WTC11 (cell line): ENCODE results near the gene OR8K3. TPM values are rescaled to one million over a fixed set of nuclear protein-coding genes. Genes with fewer than 3 reads are reported as not detected.

Experiments
- ATAC-seq: fragments of 200-7000 bp; cut with Tn5 transposase; 2 replicates; pipeline ENCODE4 v1.10.0; 2021; ENCODE audit warnings: mild to moderate bottlenecking, moderate library complexity
- CTCF ChIA-PET: fragments of 300-600 bp; sonication (Branson Sonifier 250); formaldehyde crosslinking; loops from one replicate; lab custom pipeline; 2021; ENCODE audit warnings: antibody characterized with exemption; lab: Charles Lee
- POLR2A ChIA-PET: fragments of 350-600 bp; sonication (Branson Sonifier 250); formaldehyde crosslinking; loops from one replicate; lab custom pipeline; 2021; ENCODE audit warnings: antibody characterized with exemption; lab: Charles Lee
- DNase-seq: peaks from one replicate; pipeline ENCODE4 v3.0.0; 2021; ENCODE audit warnings: low spot score
- H3K27ac Mint-ChIP-seq: 2 replicates; pipeline ENCODE4 v1.8.0; 2021; ENCODE audit warnings: mixed read lengths
- H3K27me3 Mint-ChIP-seq: 2 replicates; pipeline ENCODE4 v1.8.0; 2021; ENCODE audit warnings: low read depth, mild to moderate bottlenecking, moderate library complexity, mixed read lengths
- H3K36me3 Mint-ChIP-seq: 2 replicates; pipeline ENCODE4 v1.8.0; 2021; ENCODE audit warnings: mixed read lengths
- H3K4me1 Mint-ChIP-seq: 2 replicates; pipeline ENCODE4 v1.8.0; 2022; ENCODE audit warnings: mixed read lengths
- H3K4me3 Mint-ChIP-seq: 2 replicates; pipeline ENCODE4 v1.8.0; 2021; ENCODE audit warnings: mild to moderate bottlenecking, moderate library complexity, mixed read lengths
- H3K9me3 Mint-ChIP-seq: 2 replicates; pipeline ENCODE4 v1.8.0; 2021; ENCODE audit warnings: mixed read lengths
- CBFB ChIP-seq: sonication (generic); formaldehyde crosslinking; IDR thresholded peaks from 2 replicates; pipeline ENCODE4 v1.8.1; 2022; ENCODE audit warnings: mild to moderate bottlenecking, low read depth, missing genetic modification reagents
- ETV6 ChIP-seq: sonication (generic); formaldehyde crosslinking; IDR thresholded peaks from 2 replicates; pipeline ENCODE4 v1.8.1; 2022; ENCODE audit warnings: mild to moderate bottlenecking, missing genetic modification reagents
- FOXK1 ChIP-seq: sonication (generic); formaldehyde crosslinking; IDR thresholded peaks from 2 replicates; pipeline ENCODE4 v1.8.0; 2022; ENCODE audit warnings: mild to moderate bottlenecking, moderate library complexity, missing genetic modification reagents
- FOXP1 ChIP-seq: sonication (generic); formaldehyde crosslinking; IDR thresholded peaks from 2 replicates; pipeline ENCODE4 v1.8.0; 2022; ENCODE audit warnings: missing genetic modification reagents, mild to moderate bottlenecking, moderate library complexity, borderline replicate concordance
- GTF2I ChIP-seq: fragments of 250-450 bp; sonication (Bioruptor Pico); conservative IDR thresholded peaks from 2 replicates; pipeline ENCODE4 v1.4.0; 2021; ENCODE audit warnings: mild to moderate bottlenecking
- HMGA2 ChIP-seq: fragments of 250-450 bp; sonication (Bioruptor Pico); IDR thresholded peaks from 2 replicates; pipeline ENCODE4 v1.4.0; 2021; ENCODE audit warnings: mild to moderate bottlenecking, moderate library complexity
- KAT7 ChIP-seq: sonication (generic); formaldehyde crosslinking; IDR thresholded peaks from 2 replicates; pipeline ENCODE4 v1.8.1; 2023; ENCODE audit warnings: missing genetic modification reagents, mild to moderate bottlenecking, borderline replicate concordance
- NFE2L1 ChIP-seq: sonication (generic); formaldehyde crosslinking; IDR thresholded peaks from 2 replicates; pipeline ENCODE4 v1.8.1; 2023; ENCODE audit warnings: missing genetic modification reagents
- NFYB ChIP-seq: sonication (generic); formaldehyde crosslinking; conservative IDR thresholded peaks from 2 replicates; pipeline ENCODE4 v1.8.0; 2022; ENCODE audit warnings: low read depth, missing genetic modification reagents
- NR1H2 ChIP-seq: sonication (generic); formaldehyde crosslinking; IDR thresholded peaks from 2 replicates; pipeline ENCODE4 v1.9.0; 2021; ENCODE audit warnings: mild to moderate bottlenecking, moderate library complexity, missing genetic modification reagents
- NR2C2 ChIP-seq: sonication (generic); formaldehyde crosslinking; IDR thresholded peaks from 2 replicates; pipeline ENCODE4 v1.8.0; 2022; ENCODE audit warnings: mild to moderate bottlenecking, missing genetic modification reagents
- OVOL2 ChIP-seq: fragments of 250-450 bp; sonication (Bioruptor Pico); IDR thresholded peaks from 2 replicates; pipeline ENCODE4 v1.9.0; 2021; ENCODE audit warnings: mild to moderate bottlenecking, borderline replicate concordance
- PRRX2 ChIP-seq: fragments of 250-450 bp; sonication (Bioruptor Pico); IDR thresholded peaks from 2 replicates; pipeline ENCODE4 v1.8.0; 2021; ENCODE audit warnings: mild to moderate bottlenecking
- RORB ChIP-seq: fragments of 250-450 bp; sonication (Bioruptor Pico); IDR thresholded peaks from 2 replicates; pipeline ENCODE4 v1.9.0; 2021; ENCODE audit warnings: mild to moderate bottlenecking
- SOX15 ChIP-seq: fragments of 250-450 bp; sonication (Bioruptor Pico); IDR thresholded peaks from 2 replicates; pipeline ENCODE4 v1.9.0; 2021; ENCODE audit warnings: mild to moderate bottlenecking
- TEAD1 ChIP-seq: sonication (generic); formaldehyde crosslinking; IDR thresholded peaks from 2 replicates; pipeline ENCODE4 v1.8.0; 2022; ENCODE audit warnings: mild to moderate bottlenecking, missing genetic modification reagents
- TEAD4 ChIP-seq: sonication (generic); formaldehyde crosslinking; IDR thresholded peaks from 2 replicates; pipeline ENCODE4 v1.8.0; 2022; ENCODE audit warnings: mild to moderate bottlenecking, missing genetic modification reagents
- ZNF232 ChIP-seq: sonication (generic); formaldehyde crosslinking; IDR thresholded peaks from 2 replicates; pipeline ENCODE4 v1.8.0; 2022; ENCODE audit warnings: mild to moderate bottlenecking, missing genetic modification reagents
- total RNA-seq: library from RNA; stranded (reverse); gene quantifications from 3 replicates; pipeline ENCODE4 v1.2.3, GENCODE V29; 2021
- TF ChIP-seq, protein P1 (sequence below): sonication (generic); formaldehyde crosslinking; IDR thresholded peaks from 2 replicates; pipeline ENCODE4 v1.8.0; 2022; ENCODE audit warnings: mild to moderate bottlenecking, missing genetic modification reagents
- TF ChIP-seq, protein P2 (sequence below): fragments of 250-450 bp; sonication (Bioruptor Pico); IDR thresholded peaks from 2 replicates; pipeline ENCODE4 v1.9.0; 2021; ENCODE audit warnings: moderate library complexity, mild to moderate bottlenecking, inconsistent platforms, borderline replicate concordance
- TF ChIP-seq, protein P3 (sequence below): sonication (generic); formaldehyde crosslinking; IDR thresholded peaks from 2 replicates; pipeline ENCODE4 v1.8.0; 2023; ENCODE audit warnings: missing genetic modification reagents
- TF ChIP-seq, protein P4 (sequence below): fragments of 250-450 bp; sonication (Bioruptor Pico); IDR thresholded peaks from 2 replicates; pipeline ENCODE4 v1.9.0; 2021; ENCODE audit warnings: mild to moderate bottlenecking
- TF ChIP-seq, protein P5 (sequence below): fragments of 200-600 bp; IDR thresholded peaks from 2 replicates; pipeline ENCODE4 v1.8.0; 2022; ENCODE audit warnings: antibody characterized with exemption
- TF ChIP-seq, protein P6 (sequence below): fragments of 250-450 bp; sonication (Bioruptor Pico); IDR thresholded peaks from 2 replicates; pipeline ENCODE4 v1.8.0; 2021; ENCODE audit warnings: mild to moderate bottlenecking
- TF ChIP-seq, protein P7 (sequence below): sonication (generic); formaldehyde crosslinking; IDR thresholded peaks from 2 replicates; pipeline ENCODE4 v1.8.0; 2022; ENCODE audit warnings: mild to moderate bottlenecking, missing genetic modification reagents
- TF ChIP-seq, protein P8 (sequence below): fragments of 250-450 bp; sonication (Bioruptor Pico); conservative IDR thresholded peaks from 2 replicates; pipeline ENCODE4 v1.9.0; 2021; ENCODE audit warnings: mild to moderate bottlenecking
- TF ChIP-seq, protein P9 (sequence below): sonication (generic); formaldehyde crosslinking; IDR thresholded peaks from 2 replicates; pipeline ENCODE4 v1.8.1; 2022; ENCODE audit warnings: missing genetic modification reagents, borderline replicate concordance

Gene OR8K3
- total RNA-seq, 1 experiment from 2014 or later = not detected

DNA sequence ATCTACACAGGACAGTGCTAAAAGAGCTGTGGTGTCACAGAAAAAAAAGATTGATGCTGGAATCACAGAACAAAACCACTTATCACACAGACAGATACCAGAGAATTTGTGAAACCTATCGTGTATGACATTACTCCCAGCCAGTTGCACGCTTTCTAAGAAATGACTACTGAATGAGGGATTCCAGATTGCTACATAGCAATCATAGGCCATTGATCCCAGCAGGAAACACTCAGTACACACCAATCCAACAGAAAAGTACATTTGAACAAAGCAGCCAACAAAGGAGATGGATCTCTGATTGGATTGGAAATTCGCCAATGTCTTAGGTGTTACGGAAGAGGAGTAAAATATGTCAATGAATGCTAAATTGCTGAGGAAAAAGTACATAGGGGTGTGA is 18.0 kb upstream of the OR8K3 start:
- ATAC-seq (no peak), DNase-seq (no peak)
- Mint-ChIP-seq H3K4me1 (peaks cover 3% of the 10 kb centered on the region; the same call in 1 of the 2 replicates), H3K27me3 (no peaks in the 10 kb centered on the region), H3K9me3 (no peaks in the 10 kb centered on the region), H3K27ac (no peak overlapping the region; the same call in 1 of the 2 replicates), H3K4me3 (no peak overlapping the region), H3K36me3 (no peaks in the 10 kb centered on the region)
- TF ChIP-seq, protein P1, sequence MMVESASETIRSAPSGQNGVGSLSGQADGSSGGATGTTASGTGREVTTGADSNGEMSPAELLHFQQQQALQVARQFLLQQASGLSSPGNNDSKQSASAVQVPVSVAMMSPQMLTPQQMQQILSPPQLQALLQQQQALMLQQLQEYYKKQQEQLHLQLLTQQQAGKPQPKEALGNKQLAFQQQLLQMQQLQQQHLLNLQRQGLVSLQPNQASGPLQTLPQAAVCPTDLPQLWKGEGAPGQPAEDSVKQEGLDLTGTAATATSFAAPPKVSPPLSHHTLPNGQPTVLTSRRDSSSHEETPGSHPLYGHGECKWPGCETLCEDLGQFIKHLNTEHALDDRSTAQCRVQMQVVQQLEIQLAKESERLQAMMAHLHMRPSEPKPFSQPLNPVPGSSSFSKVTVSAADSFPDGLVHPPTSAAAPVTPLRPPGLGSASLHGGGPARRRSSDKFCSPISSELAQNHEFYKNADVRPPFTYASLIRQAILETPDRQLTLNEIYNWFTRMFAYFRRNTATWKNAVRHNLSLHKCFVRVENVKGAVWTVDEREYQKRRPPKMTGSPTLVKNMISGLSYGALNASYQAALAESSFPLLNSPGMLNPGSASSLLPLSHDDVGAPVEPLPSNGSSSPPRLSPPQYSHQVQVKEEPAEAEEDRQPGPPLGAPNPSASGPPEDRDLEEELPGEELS (CRISPR knock-in tag) = no peak
- TF ChIP-seq, protein P2, sequence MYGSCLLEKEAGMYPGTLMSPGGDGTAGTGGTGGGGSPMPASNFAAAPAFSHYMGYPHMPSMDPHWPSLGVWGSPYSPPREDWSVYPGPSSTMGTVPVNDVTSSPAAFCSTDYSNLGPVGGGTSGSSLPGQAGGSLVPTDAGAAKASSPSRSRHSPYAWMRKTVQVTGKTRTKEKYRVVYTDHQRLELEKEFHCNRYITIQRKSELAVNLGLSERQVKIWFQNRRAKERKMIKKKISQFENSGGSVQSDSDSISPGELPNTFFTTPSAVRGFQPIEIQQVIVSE (CRISPR knock-in tag) = no peak
- TF ChIP-seq, protein P3, sequence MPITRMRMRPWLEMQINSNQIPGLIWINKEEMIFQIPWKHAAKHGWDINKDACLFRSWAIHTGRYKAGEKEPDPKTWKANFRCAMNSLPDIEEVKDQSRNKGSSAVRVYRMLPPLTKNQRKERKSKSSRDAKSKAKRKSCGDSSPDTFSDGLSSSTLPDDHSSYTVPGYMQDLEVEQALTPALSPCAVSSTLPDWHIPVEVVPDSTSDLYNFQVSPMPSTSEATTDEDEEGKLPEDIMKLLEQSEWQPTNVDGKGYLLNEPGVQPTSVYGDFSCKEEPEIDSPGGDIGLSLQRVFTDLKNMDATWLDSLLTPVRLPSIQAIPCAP (CRISPR knock-in tag) = no peak
- TF ChIP-seq, protein P4, sequence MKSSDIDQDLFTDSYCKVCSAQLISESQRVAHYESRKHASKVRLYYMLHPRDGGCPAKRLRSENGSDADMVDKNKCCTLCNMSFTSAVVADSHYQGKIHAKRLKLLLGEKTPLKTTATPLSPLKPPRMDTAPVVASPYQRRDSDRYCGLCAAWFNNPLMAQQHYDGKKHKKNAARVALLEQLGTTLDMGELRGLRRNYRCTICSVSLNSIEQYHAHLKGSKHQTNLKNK (CRISPR knock-in tag) = no peak
- TF ChIP-seq TEAD4 (CRISPR knock-in tag) = no peak
- TF ChIP-seq HMGA2 (CRISPR knock-in tag) = no peak
- no peak for TF ChIP-seq FOXK1 (CRISPR knock-in tag)
- TF ChIP-seq TEAD1 (CRISPR knock-in tag) = no peak
- no peak for TF ChIP-seq GTF2I (CRISPR knock-in tag)
- no peak for TF ChIP-seq CBFB
- no peak for TF ChIP-seq SOX15 (CRISPR knock-in tag)
- TF ChIP-seq, protein P5, sequence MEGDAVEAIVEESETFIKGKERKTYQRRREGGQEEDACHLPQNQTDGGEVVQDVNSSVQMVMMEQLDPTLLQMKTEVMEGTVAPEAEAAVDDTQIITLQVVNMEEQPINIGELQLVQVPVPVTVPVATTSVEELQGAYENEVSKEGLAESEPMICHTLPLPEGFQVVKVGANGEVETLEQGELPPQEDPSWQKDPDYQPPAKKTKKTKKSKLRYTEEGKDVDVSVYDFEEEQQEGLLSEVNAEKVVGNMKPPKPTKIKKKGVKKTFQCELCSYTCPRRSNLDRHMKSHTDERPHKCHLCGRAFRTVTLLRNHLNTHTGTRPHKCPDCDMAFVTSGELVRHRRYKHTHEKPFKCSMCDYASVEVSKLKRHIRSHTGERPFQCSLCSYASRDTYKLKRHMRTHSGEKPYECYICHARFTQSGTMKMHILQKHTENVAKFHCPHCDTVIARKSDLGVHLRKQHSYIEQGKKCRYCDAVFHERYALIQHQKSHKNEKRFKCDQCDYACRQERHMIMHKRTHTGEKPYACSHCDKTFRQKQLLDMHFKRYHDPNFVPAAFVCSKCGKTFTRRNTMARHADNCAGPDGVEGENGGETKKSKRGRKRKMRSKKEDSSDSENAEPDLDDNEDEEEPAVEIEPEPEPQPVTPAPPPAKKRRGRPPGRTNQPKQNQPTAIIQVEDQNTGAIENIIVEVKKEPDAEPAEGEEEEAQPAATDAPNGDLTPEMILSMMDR = no peak
- TF ChIP-seq NR2C2 (CRISPR knock-in tag) = no peak
- no peak for TF ChIP-seq NFE2L1 (CRISPR knock-in tag)
- TF ChIP-seq, protein P6, sequence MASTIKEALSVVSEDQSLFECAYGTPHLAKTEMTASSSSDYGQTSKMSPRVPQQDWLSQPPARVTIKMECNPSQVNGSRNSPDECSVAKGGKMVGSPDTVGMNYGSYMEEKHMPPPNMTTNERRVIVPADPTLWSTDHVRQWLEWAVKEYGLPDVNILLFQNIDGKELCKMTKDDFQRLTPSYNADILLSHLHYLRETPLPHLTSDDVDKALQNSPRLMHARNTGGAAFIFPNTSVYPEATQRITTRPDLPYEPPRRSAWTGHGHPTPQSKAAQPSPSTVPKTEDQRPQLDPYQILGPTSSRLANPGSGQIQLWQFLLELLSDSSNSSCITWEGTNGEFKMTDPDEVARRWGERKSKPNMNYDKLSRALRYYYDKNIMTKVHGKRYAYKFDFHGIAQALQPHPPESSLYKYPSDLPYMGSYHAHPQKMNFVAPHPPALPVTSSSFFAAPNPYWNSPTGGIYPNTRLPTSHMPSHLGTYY (CRISPR knock-in tag) = no peak
- TF ChIP-seq NR1H2 (CRISPR knock-in tag) = no peak
- TF ChIP-seq PRRX2 = no peak
- no peak for TF ChIP-seq ZNF232 (CRISPR knock-in tag)
- ChIA-PET POLR2A (interaction anchor here (0.5 kb wide), 1 partner anchor 122 kb away, joined by 4 read pairs; no protein-coding TSS in a partner anchor), CTCF (no interaction called here)

DNA sequence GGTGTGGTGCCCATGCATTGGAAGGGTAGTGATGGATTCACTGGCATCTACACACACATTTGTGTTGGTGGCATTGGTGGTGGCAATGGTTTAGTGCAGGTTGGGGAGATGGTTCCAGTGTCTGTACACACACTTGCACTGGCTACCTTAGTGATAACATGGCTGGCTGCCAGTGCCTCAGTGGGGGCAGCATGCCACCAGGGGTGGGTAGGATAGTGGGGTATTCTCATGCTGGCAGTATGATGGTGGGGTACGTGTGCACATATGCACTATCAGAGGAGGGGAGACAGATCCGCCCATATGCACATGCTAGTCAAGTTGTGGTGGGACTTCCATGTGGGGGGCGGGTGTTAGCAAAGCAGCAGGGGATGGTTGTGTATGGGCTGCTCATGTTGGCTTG is 7.1 kb upstream of the OR8K3 start:
- Mint-ChIP-seq H3K27ac (no peak overlapping the region), H3K4me1 (no peaks in the 10 kb centered on the region), H3K27me3 (peaks cover 2% of the 10 kb centered on the region), H3K36me3 (peaks cover 26% of the 10 kb centered on the region), H3K4me3 (no peak overlapping the region), H3K9me3 (peaks cover 61% of the 10 kb centered on the region)
- ChIA-PET CTCF (no interaction called here), POLR2A (no interaction called here)
- ATAC-seq (no peak), DNase-seq (no peak)
- TF ChIP-seq NFYB (CRISPR knock-in tag) (no peak), RORB (no peak), OVOL2 (CRISPR knock-in tag) (no peak), NR1H2 (CRISPR knock-in tag) (no peak), ETV6 (CRISPR knock-in tag) (no peak), FOXP1 (CRISPR knock-in tag) (no peak), KAT7 (CRISPR knock-in tag) (no peak)
- TF ChIP-seq, protein P7, sequence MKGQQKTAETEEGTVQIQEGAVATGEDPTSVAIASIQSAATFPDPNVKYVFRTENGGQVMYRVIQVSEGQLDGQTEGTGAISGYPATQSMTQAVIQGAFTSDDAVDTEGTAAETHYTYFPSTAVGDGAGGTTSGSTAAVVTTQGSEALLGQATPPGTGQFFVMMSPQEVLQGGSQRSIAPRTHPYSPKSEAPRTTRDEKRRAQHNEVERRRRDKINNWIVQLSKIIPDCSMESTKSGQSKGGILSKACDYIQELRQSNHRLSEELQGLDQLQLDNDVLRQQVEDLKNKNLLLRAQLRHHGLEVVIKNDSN (CRISPR knock-in tag) = no peak
- TF ChIP-seq, protein P8, sequence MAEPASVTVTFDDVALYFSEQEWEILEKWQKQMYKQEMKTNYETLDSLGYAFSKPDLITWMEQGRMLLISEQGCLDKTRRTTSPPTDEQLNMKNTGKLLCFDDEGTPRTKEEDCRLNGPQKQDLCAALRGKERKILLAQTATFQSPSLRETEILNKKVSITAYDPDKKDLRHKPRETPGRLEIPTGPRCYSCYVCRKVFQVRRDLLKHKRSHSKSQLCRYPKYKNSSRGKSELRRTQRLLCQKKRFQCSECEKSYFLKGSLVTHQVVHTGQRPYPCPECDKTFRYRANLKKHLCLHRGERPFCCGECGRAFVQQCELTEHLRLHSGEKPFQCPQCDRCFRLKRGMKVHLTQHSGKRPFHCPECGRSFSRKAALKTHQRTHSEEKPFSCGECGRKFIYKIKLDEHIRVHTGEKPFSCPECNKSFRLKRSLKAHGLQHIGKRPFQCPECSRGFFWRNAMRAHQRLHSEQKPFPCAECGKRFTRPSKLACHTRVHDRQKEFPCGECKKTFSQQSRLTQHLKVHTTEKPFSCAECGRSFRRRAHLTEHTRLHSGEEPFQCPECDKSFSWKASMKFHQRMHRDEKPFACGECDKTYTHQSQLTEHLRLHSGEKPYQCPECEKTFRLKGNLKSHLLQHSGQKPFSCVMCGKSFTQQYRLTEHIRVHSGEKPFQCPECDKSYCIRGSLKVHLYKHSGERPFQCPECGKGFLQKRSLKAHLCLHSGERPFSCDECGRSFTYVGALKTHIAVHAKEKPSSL = no peak
- TF ChIP-seq, protein P9, sequence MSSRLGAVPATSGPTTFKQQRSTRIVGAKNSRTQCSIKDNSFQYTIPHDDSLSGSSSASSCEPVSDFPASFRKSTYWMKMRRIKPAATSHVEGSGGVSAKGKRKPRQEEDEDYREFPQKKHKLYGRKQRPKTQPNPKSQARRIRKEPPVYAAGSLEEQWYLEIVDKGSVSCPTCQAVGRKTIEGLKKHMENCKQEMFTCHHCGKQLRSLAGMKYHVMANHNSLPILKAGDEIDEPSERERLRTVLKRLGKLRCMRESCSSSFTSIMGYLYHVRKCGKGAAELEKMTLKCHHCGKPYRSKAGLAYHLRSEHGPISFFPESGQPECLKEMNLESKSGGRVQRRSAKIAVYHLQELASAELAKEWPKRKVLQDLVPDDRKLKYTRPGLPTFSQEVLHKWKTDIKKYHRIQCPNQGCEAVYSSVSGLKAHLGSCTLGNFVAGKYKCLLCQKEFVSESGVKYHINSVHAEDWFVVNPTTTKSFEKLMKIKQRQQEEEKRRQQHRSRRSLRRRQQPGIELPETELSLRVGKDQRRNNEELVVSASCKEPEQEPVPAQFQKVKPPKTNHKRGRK (CRISPR knock-in tag) = no peak
